ENCODE results near the gene ENOX2. TPM values are rescaled to one million over a fixed set of nuclear protein-coding genes. Genes with fewer than 3 reads are reported as not detected.

The ENOX2 gene
- total RNA-seq, 1 donor from 2014 or later, result 14.0 TPM

DNA sequence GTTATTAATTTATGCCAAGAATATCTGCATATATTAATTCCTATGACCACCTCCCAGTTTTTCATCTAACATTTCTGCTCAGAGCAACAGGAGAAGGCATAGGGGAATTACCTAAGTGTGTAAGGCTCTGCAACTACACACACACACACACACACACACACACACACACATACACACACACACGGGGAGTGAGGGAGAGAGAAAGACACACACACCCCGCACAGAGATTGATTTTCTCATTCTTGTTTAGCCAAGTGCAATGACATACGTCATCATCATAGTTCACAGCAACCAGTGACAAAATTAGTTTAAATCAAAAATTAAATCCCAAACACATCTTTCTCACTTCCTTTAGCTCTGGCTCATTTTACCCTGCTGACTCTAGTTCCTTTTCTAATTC is 298.1 kb downstream of the ENOX2 start:
- DNase-seq (ENCODE audit: low spot score), result no peak
- TF ChIP-seq, protein P1, sequence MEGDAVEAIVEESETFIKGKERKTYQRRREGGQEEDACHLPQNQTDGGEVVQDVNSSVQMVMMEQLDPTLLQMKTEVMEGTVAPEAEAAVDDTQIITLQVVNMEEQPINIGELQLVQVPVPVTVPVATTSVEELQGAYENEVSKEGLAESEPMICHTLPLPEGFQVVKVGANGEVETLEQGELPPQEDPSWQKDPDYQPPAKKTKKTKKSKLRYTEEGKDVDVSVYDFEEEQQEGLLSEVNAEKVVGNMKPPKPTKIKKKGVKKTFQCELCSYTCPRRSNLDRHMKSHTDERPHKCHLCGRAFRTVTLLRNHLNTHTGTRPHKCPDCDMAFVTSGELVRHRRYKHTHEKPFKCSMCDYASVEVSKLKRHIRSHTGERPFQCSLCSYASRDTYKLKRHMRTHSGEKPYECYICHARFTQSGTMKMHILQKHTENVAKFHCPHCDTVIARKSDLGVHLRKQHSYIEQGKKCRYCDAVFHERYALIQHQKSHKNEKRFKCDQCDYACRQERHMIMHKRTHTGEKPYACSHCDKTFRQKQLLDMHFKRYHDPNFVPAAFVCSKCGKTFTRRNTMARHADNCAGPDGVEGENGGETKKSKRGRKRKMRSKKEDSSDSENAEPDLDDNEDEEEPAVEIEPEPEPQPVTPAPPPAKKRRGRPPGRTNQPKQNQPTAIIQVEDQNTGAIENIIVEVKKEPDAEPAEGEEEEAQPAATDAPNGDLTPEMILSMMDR (IDR thresholded peaks at IDR 0.05; ENCODE audit: unreplicated experiment), result no peak

DNA sequence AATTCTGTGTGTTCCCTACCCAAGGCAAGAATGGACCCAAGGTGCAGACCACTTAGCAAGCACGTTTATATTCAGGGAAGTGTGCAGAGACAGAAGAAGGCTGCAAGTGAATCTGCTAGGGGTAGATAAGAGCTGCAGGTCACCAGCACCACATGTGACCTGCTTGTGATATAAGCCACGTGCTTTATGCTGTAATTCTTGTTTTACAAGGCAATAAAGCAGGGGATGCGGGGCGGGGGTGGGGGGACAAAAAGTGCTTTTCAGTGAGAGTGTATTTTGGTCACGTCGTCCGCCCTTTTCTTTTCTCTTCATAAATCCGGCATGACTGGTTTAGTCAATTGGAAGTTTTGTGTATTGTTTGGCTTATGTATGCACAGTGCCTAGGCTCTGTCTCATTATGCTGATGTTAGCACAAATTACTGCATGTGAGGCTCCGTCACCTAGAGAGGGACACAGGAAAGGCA is 308.5 kb downstream of the ENOX2 start:
- TF ChIP-seq, protein P1 (IDR thresholded peaks at IDR 0.05; ENCODE audit: unreplicated experiment), result no peak
- Mint-ChIP-seq H3K4me3 (ENCODE audit: unreplicated experiment) (no peak overlapping the region), H3K27ac (ENCODE audit: unreplicated experiment) (no peak overlapping the region), H3K9me3 (ENCODE audit: unreplicated experiment) (no peaks in the 10 kb centered on the region), H3K27me3 (ENCODE audit: unreplicated experiment) (no peaks in the 10 kb centered on the region), H3K36me3 (ENCODE audit: low read depth, unreplicated experiment) (no peaks in the 10 kb centered on the region), H3K4me1 (ENCODE audit: unreplicated experiment) (no peaks in the 10 kb centered on the region)
- no peak for DNase-seq (ENCODE audit: low spot score)

More for the DNA sequence above, 298.1 kb downstream of the ENOX2 start:
- no peaks in the 10 kb centered on the region for H3K36me3 Mint-ChIP-seq (ENCODE audit: low read depth, unreplicated experiment)
- H3K4me3 Mint-ChIP-seq (ENCODE audit: unreplicated experiment), result no peak overlapping the region
- H3K27ac Mint-ChIP-seq (ENCODE audit: unreplicated experiment), result no peak overlapping the region
- H3K27me3 Mint-ChIP-seq (ENCODE audit: unreplicated experiment), result peaks cover under 1% of the 10 kb centered on the region
- no peaks in the 10 kb centered on the region for H3K9me3 Mint-ChIP-seq (ENCODE audit: unreplicated experiment)
- peaks cover 2% of the 10 kb centered on the region for H3K4me1 Mint-ChIP-seq (ENCODE audit: unreplicated experiment)

DNA sequence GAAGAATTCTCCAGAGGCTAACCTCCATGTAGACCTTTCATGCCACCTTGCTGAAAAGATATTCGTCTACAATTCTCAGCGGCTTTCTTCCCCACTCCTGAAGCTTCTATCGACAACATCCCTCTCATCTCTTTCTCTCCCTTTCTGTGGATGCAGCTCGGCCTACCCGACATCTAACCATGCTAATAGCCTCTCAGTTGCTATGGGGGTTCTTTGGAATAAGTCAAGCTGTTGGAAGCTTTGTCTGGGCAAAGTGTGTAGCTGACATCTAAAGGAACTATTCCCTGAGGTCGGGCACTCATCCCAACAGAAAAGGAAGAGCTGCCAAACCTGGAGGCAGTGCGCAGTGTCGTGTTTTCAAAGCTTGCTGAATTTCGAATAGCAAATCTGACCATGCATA is 309.1 kb downstream of the ENOX2 start:
- no peak overlapping the region for H3K27ac Mint-ChIP-seq (ENCODE audit: unreplicated experiment)
- no peaks in the 10 kb centered on the region for H3K4me1 Mint-ChIP-seq (ENCODE audit: unreplicated experiment)
- no peak for DNase-seq (ENCODE audit: low spot score)
- no peak overlapping the region for H3K4me3 Mint-ChIP-seq (ENCODE audit: unreplicated experiment)
- H3K36me3 Mint-ChIP-seq (ENCODE audit: low read depth, unreplicated experiment), result no peaks in the 10 kb centered on the region
- TF ChIP-seq, protein P1 (IDR thresholded peaks at IDR 0.05; ENCODE audit: unreplicated experiment), result no peak
- no peaks in the 10 kb centered on the region for H3K9me3 Mint-ChIP-seq (ENCODE audit: unreplicated experiment)
- H3K27me3 Mint-ChIP-seq (ENCODE audit: unreplicated experiment), result no peaks in the 10 kb centered on the region

DNA sequence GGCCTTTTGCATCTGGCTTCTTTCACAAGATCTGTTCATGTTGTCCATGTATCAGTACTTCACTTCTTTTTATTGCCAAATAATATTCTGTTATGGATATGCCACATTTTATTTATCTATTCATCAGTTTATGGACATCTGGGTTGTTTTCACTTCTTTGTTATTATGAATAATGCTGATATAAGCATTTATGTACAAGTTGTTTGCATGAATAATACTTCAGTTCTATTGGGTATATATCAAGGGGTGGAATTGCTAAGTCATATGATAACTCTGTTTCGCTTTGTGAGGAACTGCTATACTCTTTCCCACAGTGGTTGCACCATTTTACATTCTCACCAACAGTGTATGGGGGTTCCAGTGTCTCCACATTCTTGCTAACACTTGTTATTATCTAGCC is 310.8 kb downstream of the ENOX2 start:
- no peak overlapping the region for H3K4me3 Mint-ChIP-seq (ENCODE audit: unreplicated experiment)
- TF ChIP-seq, protein P1 (IDR thresholded peaks at IDR 0.05; ENCODE audit: unreplicated experiment), result no peak
- H3K9me3 Mint-ChIP-seq (ENCODE audit: unreplicated experiment), result no peaks in the 10 kb centered on the region
- no peaks in the 10 kb centered on the region for H3K4me1 Mint-ChIP-seq (ENCODE audit: unreplicated experiment)
- DNase-seq (ENCODE audit: low spot score), result no peak
- H3K27me3 Mint-ChIP-seq (ENCODE audit: unreplicated experiment), result no peaks in the 10 kb centered on the region
- no peak overlapping the region for H3K27ac Mint-ChIP-seq (ENCODE audit: unreplicated experiment)
- no peaks in the 10 kb centered on the region for H3K36me3 Mint-ChIP-seq (ENCODE audit: low read depth, unreplicated experiment)

DNA sequence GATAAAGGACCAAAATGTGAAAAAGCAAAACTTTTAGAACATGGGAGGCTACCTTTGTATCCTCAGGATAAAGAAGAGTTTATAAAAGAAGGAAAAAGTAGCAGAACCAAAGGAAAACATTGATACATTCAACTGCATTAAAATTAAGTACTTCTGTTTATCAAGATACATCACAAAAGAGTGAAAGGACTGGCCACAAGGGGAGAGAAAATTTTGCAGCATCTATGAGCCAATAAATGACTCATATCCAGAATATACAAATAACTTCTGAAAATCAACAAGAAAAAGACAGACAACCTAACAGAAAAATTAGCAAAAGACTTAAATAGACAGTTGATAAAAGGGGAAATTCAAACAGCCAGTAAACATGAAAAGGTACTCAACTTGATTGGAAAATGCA is 324.1 kb downstream of the ENOX2 start:
- TF ChIP-seq, protein P1 (IDR thresholded peaks at IDR 0.05; ENCODE audit: unreplicated experiment), result no peak
- no peak for DNase-seq (ENCODE audit: low spot score)
- H3K4me1 Mint-ChIP-seq (ENCODE audit: unreplicated experiment), result no peaks in the 10 kb centered on the region
- peaks cover 3% of the 10 kb centered on the region for H3K27me3 Mint-ChIP-seq (ENCODE audit: unreplicated experiment)
- H3K36me3 Mint-ChIP-seq (ENCODE audit: low read depth, unreplicated experiment), result no peaks in the 10 kb centered on the region
- H3K4me3 Mint-ChIP-seq (ENCODE audit: unreplicated experiment), result no peak overlapping the region
- H3K27ac Mint-ChIP-seq (ENCODE audit: unreplicated experiment), result no peak overlapping the region
- no peaks in the 10 kb centered on the region for H3K9me3 Mint-ChIP-seq (ENCODE audit: unreplicated experiment)
